Subcutaneous abdominal adipose tissue (tissue), 5 donors: Measurements from ENCODE around the gene STARD7.
"Not testable (repeated sequence)": the region's sequence is repeated elsewhere in the genome, so short reads cannot be mapped to it uniquely, and the experiment has no call there.

ENCODE experiments used
- H3K27ac ChIP-seq: one replicate; pipeline ENCODE4 v1.7.0; 2013; ENCODE audit warnings: low read depth, mild to moderate bottlenecking, inconsistent platforms, low read length, moderate library complexity
- H3K27me3 ChIP-seq, 5 donors: one replicate each; pipeline ENCODE4 v1.7.0; 2013; ENCODE audit warnings: low read length in 5 of 5, inconsistent platforms in 1 of 5; ENCODE audit not compliant: control insufficient read depth in 5 of 5, insufficient read depth in 4 of 5
- H3K36me3 ChIP-seq, 5 donors: one replicate each; pipeline ENCODE4 v1.7.0; 2013; ENCODE audit warnings: low read length in 5 of 5; ENCODE audit not compliant: control insufficient read depth in 5 of 5, insufficient read depth in 5 of 5
- H3K4me1 ChIP-seq, 5 donors: one replicate each; pipeline ENCODE4 v1.7.0; 2013; ENCODE audit warnings: low read length in 5 of 5, mild to moderate bottlenecking in 3 of 5, moderate library complexity in 1 of 5; ENCODE audit not compliant: control insufficient read depth in 5 of 5, insufficient read depth in 5 of 5
- H3K4me3 ChIP-seq, 5 donors: one replicate each; pipeline ENCODE4 v1.7.0; 2013; ENCODE audit warnings: low read length in 5 of 5, low read depth in 1 of 5
- H3K9ac ChIP-seq, 5 donors: one replicate each; pipeline ENCODE4 v1.7.0; 2013; ENCODE audit warnings: low read length in 5 of 5, mild to moderate bottlenecking in 4 of 5, moderate library complexity in 3 of 5
- H3K9me3 ChIP-seq, 5 donors: one replicate each; pipeline ENCODE4 v1.7.0; 2013; ENCODE audit warnings: low read length in 5 of 5; ENCODE audit not compliant: control insufficient read depth in 5 of 5
- donor health status: healthy.
- donor health status: healthy.
- donor health status: healthy.
- donor health status: healthy.
- donor health status: healthy.

The STARD7 gene

DNA sequence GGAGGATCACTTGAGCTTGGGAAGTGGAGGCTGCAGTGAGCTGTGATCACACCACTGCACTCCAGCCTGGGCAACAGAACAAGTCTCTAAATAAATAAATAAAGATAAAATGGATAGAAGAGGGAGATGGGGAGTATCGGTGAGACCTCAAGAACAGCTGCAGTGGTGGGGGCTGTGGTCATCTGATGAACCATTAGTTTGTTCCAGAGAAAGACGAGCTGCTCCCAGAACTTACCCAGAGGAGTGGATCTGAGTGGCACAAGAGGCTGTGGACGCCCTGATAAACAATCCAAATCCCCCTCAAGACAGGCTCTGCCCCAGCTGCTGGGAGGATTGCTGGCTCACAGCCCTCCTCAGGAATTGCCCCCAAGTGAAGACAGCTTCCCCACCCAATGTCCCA lies 30.5 kb upstream of the STARD7 start:
- no peak overlapping the region for H3K27ac ChIP-seq
- peaks cover 0 to 12% (median 4%) of the 10 kb centered on the region in 5 donors for H3K36me3 ChIP-seq
- H3K4me1 ChIP-seq, result peaks cover 10 to 37% (median 33%) of the 10 kb centered on the region in 5 donors
- no peak overlapping the region for H3K4me3 ChIP-seq
- no peak overlapping the region for H3K9ac ChIP-seq
- no peaks in the 10 kb centered on the region for H3K27me3 ChIP-seq
- no peaks in the 10 kb centered on the region for H3K9me3 ChIP-seq

DNA sequence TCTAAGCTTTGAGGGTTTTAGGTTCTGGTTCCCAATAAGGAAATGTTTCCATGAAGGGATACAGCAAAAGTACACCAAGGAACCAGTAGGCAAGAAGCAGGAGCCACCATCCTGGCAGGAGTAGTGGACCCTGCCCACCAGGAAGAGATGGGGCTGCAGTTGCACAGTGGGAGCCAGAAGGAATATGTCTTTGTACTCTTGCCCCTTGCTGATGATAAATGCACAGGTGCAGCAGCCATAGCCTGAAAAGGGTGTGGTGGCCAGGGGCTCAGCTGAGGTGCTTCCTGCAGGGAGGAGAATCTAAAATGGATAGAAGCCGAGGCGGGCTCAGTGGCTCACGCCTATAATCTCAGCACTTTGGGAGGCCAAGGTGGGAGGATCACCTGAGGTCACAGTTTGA lies 29.6 kb upstream of the STARD7 start:
- Histone ChIP-seq H3K9ac (no peak overlapping the region), H3K4me3 (no peak overlapping the region), H3K27me3 (no peaks in the 10 kb centered on the region), H3K9me3 (no peaks in the 10 kb centered on the region), H3K4me1 (peaks cover 10 to 37% (median 33%) of the 10 kb centered on the region in 5 donors), H3K27ac (no peak overlapping the region), H3K36me3 (peaks cover 0 to 12% (median 4%) of the 10 kb centered on the region in 5 donors)

GRCh38 chr2:96236882-96237281 lies 28.3 kb upstream of the STARD7 start:
- Histone ChIP-seq H3K4me3 (no peak overlapping the region), H3K4me1 (peaks cover 4 to 27% (median 24%) of the 10 kb centered on the region in 5 donors), H3K9me3 (no peaks in the 10 kb centered on the region), H3K36me3 (peaks cover 0 to 12% (median 4%) of the 10 kb centered on the region in 5 donors), H3K9ac (no peak overlapping the region), H3K27me3 (no peaks in the 10 kb centered on the region), H3K27ac (no peak overlapping the region)

DNA sequence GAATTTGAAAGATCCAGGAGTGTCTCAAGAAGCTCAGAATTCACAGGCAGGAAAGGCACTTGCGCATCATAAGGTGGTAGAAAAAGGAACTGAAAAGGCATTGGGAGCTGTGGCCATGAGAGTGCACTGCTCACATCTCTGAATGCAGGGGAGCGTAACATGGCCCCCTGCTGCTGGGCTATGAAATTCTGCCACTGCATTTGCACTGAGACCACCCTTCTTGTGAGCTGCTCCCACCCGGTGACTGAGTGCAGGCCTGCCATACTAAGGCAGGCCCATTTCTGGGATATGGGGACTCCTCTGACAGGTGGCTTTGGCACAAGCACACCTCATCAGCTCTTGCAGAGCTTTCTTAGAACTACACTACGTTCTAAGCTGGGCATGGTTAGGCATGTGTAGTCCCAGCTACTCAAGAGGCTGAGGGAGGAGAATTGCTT lies 25.3 kb upstream of the STARD7 start:
- Histone ChIP-seq H3K4me3 (no peak overlapping the region), H3K27me3 (no peaks in the 10 kb centered on the region), H3K9me3 (no peaks in the 10 kb centered on the region), H3K27ac (no peak overlapping the region), H3K4me1 (peaks cover 0 to 2% (median 0%) of the 10 kb centered on the region in 5 donors), H3K36me3 (peaks cover 0 to 2% (median 0%) of the 10 kb centered on the region in 5 donors), H3K9ac (no peak overlapping the region)

- H3K9me3 ChIP-seq, result no peaks in the 10 kb centered on the region
- no peak overlapping the region for H3K27ac ChIP-seq
- no peak overlapping the region for H3K9ac ChIP-seq
- peaks cover 0 to 2% (median 0%) of the 10 kb centered on the region in 5 donors for H3K4me1 ChIP-seq
- H3K4me3 ChIP-seq, result no peak overlapping the region
- peaks cover 0 to 2% (median 0%) of the 10 kb centered on the region in 5 donors for H3K36me3 ChIP-seq
- H3K27me3 ChIP-seq, result no peaks in the 10 kb centered on the region
These were observed 24.8 kb upstream of the STARD7 start for GRCh38 chr2:96233436-96233835.

- Histone ChIP-seq H3K36me3 (no peaks in the 10 kb centered on the region), H3K4me1 (peaks cover 0 to 2% (median 0%) of the 10 kb centered on the region in 5 donors), H3K27me3 (no peaks in the 10 kb centered on the region), H3K27ac (no peak overlapping the region), H3K9ac (no peak overlapping the region), H3K4me3 (no peak overlapping the region), H3K9me3 (no peaks in the 10 kb centered on the region)
These were observed 22.7 kb upstream of the STARD7 start for GRCh38 chr2:96231316-96231715.

- Histone ChIP-seq H3K9ac (no peak overlapping the region), H3K4me1 (peaks cover 0 to 11% (median 5%) of the 10 kb centered on the region in 5 donors)
These were observed 16.4 kb upstream of the STARD7 start for GRCh38 chr2:96225016-96225533.

GRCh38 chr2:96221106-96221505 lies 12.5 kb upstream of the STARD7 start:
- H3K9me3 ChIP-seq, H3K27me3 ChIP-seq, H3K27ac ChIP-seq, H3K36me3 ChIP-seq, H3K9ac ChIP-seq, H3K4me3 ChIP-seq: not testable (repeated sequence)
- peaks cover 0 to 11% (median 5%) of the 10 kb centered on the region in 5 donors for H3K4me1 ChIP-seq

More at GRCh38 chr2:96225016-96225533, 16.4 kb upstream of the STARD7 start:
- no peaks in the 10 kb centered on the region for H3K36me3 ChIP-seq
- H3K4me3 ChIP-seq, result no peak overlapping the region
- no peaks in the 10 kb centered on the region for H3K9me3 ChIP-seq
- no peak overlapping the region for H3K27ac ChIP-seq
- H3K27me3 ChIP-seq, result no peaks in the 10 kb centered on the region

GRCh38 chr2:96219959-96220358 lies 11.3 kb upstream of the STARD7 start:
- not testable (repeated sequence) for H3K27ac ChIP-seq, H3K27me3 ChIP-seq, H3K4me3 ChIP-seq, H3K36me3 ChIP-seq, H3K9me3 ChIP-seq, H3K9ac ChIP-seq
- H3K4me1 ChIP-seq, result peaks cover 0 to 11% (median 0%) of the 10 kb centered on the region in 5 donors

DNA sequence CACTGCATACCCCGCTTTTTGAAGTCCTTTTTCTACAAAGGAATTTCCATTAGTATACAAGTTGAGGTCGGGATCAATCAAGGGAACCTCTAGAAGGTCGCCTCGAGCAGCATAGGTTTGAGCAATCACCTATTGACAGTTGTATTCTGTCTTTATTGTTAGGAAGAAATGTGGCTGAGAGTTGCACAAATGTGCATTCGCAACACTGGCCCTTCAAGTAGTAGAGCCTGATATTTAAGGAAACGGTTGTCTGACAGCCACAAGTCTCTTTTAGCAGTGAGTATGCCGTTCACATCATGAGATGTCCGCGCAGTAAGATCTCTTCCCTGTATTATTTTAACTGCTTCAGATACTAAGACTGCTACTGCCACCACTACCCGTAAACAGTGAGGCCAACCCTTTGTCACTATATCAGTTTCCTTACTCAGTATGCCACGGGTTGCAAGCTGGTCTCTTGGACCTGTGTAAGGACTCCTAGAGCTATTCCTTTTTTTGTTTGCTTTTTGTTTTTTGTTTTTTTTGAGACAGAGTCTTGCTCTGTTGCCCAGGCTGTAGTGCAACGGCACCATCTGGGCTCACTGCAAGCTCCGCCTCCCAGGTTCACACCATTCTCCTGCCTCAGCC lies 10.0 kb upstream of the STARD7 start:
- no peak overlapping the region for H3K27ac ChIP-seq
- H3K9me3 ChIP-seq, result no peaks in the 10 kb centered on the region
- peaks cover 0 to 1% (median 0%) of the 10 kb centered on the region in 5 donors for H3K36me3 ChIP-seq
- peaks cover 0 to 11% (median 0%) of the 10 kb centered on the region in 5 donors for H3K4me1 ChIP-seq
- no peak overlapping the region for H3K9ac ChIP-seq
- H3K27me3 ChIP-seq, result no peaks in the 10 kb centered on the region
- no peak overlapping the region for H3K4me3 ChIP-seq
